Transverse colon (tissue), 4 donors: ENCODE measurements around the gene KCNRG. TPM values are rescaled to one million over a fixed set of nuclear protein-coding genes. Genes with fewer than 3 reads are reported as not detected.

Experiments
- DNase-seq: peaks from one replicate; pipeline ENCODE4 v3.0.0-alpha.2; 2019
- H3K27ac ChIP-seq, 4 donors: fragments of 200-600 bp; sonication (generic); 2 replicates each; pipeline ENCODE4 v1.5.1; 2016 to 2018; ENCODE audit warnings: inconsistent platforms in 4 of 4
- H3K27me3 ChIP-seq: fragments of 200-600 bp; sonication (generic); 2 replicates; pipeline ENCODE4 v1.5.1; 2017; ENCODE audit warnings: inconsistent platforms
- H3K36me3 ChIP-seq, 4 donors: fragments of 200-600 bp; sonication (generic); 2 replicates each; pipeline ENCODE4 v1.5.1; 2017 to 2019; ENCODE audit warnings: inconsistent platforms in 4 of 4
- H3K4me1 ChIP-seq, 4 donors: fragments of 200-600 bp; sonication (generic); 2 replicates each; pipeline ENCODE4 v1.5.1; 2017 to 2020; ENCODE audit warnings: inconsistent platforms in 4 of 4
- H3K4me3 ChIP-seq, 4 donors: fragments of 200-600 bp; sonication (generic); 1 replicate in 1 of 4; 2 replicates in 3 of 4; pipeline versions ENCODE4 v1.5.1 to v1.6.1; 2017 to 2019; ENCODE audit warnings: inconsistent platforms in 4 of 4
- H3K9me3 ChIP-seq, 2 donors: fragments of 200-600 bp; sonication (generic); 2 replicates each; pipeline ENCODE4 v1.5.1; 2017 to 2019; ENCODE audit warnings: inconsistent platforms in 2 of 2
- CTCF ChIP-seq, 5 experiments: fragments of 200-600 bp in 3 of 5; fragments of 450-650 bp in 2 of 5; sonication (generic) in 3 of 5; IDR thresholded peaks; 1 replicate in 2 of 5; 2 replicates in 3 of 5; pipeline ENCODE4 v1.5.1; 2016 to 2017; ENCODE audit warnings: antibody characterized with exemption in 5 of 5, inconsistent platforms in 3 of 5, mild to moderate bottlenecking in 2 of 5, moderate library complexity in 1 of 5
- EP300 ChIP-seq: sonication (generic); formaldehyde crosslinking; IDR thresholded peaks from one replicate; pipeline ENCODE4 v1.6.1; 2017; ENCODE audit warnings: antibody characterized with exemption, low read depth
- POLR2A ChIP-seq: fragments of 450-650 bp; IDR thresholded peaks from one replicate; pipeline ENCODE4 v1.6.1; 2016; ENCODE audit warnings: antibody characterized with exemption, mild to moderate bottlenecking, moderate library complexity
- POLR2AphosphoS5 ChIP-seq, 3 donors: sonication (generic); formaldehyde crosslinking; IDR thresholded peaks; one replicate each; pipeline ENCODE4 v1.6.1; 2016; ENCODE audit warnings: antibody characterized with exemption in 3 of 3
- WGBS, 2 donors: methylation state at CpG; one replicate each; pipeline ENCODE4 v1.1.5; 2018; ENCODE audit warnings: low coverage in 1 of 2; 5-methylcytosine and 5-hydroxymethylcytosine counted together
- in situ Hi-C, 4 donors: fragments of 200-750 bp; cut with MboI; loops; one replicate each; pipeline versions ENCODE4 v1.15.0 to v1.15.1; 2017; ENCODE audit warnings: low sequenced_read_pairs in 3 of 4, low pct_ligation_motif_present in 1 of 4, low pct_unique_long_range_greater_than_20kb in 1 of 4
- intact Hi-C: fragments of 100-400 bp; cut with DNase I; formaldehyde crosslinking; loops from one replicate; pipeline ENCODE4 v1.15.1; 2023; ENCODE audit warnings: low total_unique reads
- total RNA-seq, 4 donors: library from RNA; depleted of rRNA; stranded (reverse); fragments of >200 nt; gene quantifications; one replicate each; pipeline ENCODE4 v1.1.0, GENCODE V29; 2016

KCNRG gene
- total RNA-seq, 4 donors from 2014 or later = 2.9 to 3.7 TPM; not detected in 2

- in situ Hi-C loops (loop anchor here (10.0 to 25.0 kb wide), 6 partner anchors 86 to 1063 kb away; partner anchors contain the start of gene RNASEH2B (in 4 of the 4)), intact Hi-C loops (no loop called here)
- TF ChIP-seq CTCF (IDR thresholded peaks at IDR 0.05) (no peak), POLR2AphosphoS5 (IDR thresholded peaks at IDR 0.05) (no peak), POLR2A (no peak), EP300 (no peak)
- Histone ChIP-seq H3K9me3 (no peaks in the 10 kb centered on the region), H3K36me3 (peaks cover 0 to 17% (median 0%) of the 10 kb centered on the region in 4 donors), H3K27me3 (no peaks in the 10 kb centered on the region), H3K4me1 (peaks cover 31 to 70% (median 63%) of the 10 kb centered on the region in 4 donors), H3K27ac (peak overlapping the region; percentile 96 to 100 (median 98)), H3K4me3 (peak overlapping the region in 2 of 4 donors; percentile 79 to 81)
- WGBS, 2 donors = 51 to 75% methylated on average over 8 to 22 of the region's 22 CpGs
- DNase-seq = no peak
These were observed 16.3 kb upstream of the KCNRG start for GRCh38 chr13:49998714-49999624.

GRCh38 chr13:50001287-50001686 lies 14.0 kb upstream of the KCNRG start:
- in situ Hi-C loops = loop anchor here in 1 of 4 donors (10.0 kb wide), 1 partner anchor 64 kb away; no protein-coding TSS in a partner anchor
- intact Hi-C loops = loop anchor here (5.0 kb wide), 1 partner anchor 414 kb away; the partner anchor contains the start of gene RCBTB1
- TF ChIP-seq CTCF (IDR thresholded peaks at IDR 0.05) (no peak), POLR2A (no peak)

GRCh38 chr13:50006426-50007135 lies 8.7 kb upstream of the KCNRG start:
- DNase-seq = peak; percentile 78
- in situ Hi-C loops (loop anchor here in 1 of 4 donors (10.0 kb wide), 1 partner anchor 58 kb away; no protein-coding TSS in a partner anchor), intact Hi-C loops (no loop called here)
- 80% methylated on average over 7 of the region's 7 CpGs; no CpG with 5 or more reads in 1 of the 2 donors for WGBS, 2 donors
- peaks cover 0 to 11% (median 4%) of the 10 kb centered on the region in 4 donors for H3K36me3 ChIP-seq
- H3K4me1 ChIP-seq = peaks cover 5 to 66% (median 45%) of the 10 kb centered on the region in 4 donors
- no peaks in the 10 kb centered on the region for H3K9me3 ChIP-seq
- no peak for TF ChIP-seq POLR2A
- TF ChIP-seq CTCF (IDR thresholded peaks at IDR 0.05) = no peak
- no peak for TF ChIP-seq POLR2AphosphoS5 (IDR thresholded peaks at IDR 0.05)
- TF ChIP-seq EP300 = no peak
- H3K27ac ChIP-seq = peak overlapping the region; percentile 60 to 77 (median 72)
- H3K4me3 ChIP-seq = no peak overlapping the region
- no peaks in the 10 kb centered on the region for H3K27me3 ChIP-seq

More at GRCh38 chr13:50001287-50001686, 14.0 kb upstream of the KCNRG start:
- Histone ChIP-seq H3K4me3 (no peak overlapping the region), H3K9me3 (no peaks in the 10 kb centered on the region), H3K27ac (peak overlapping the region in 3 of 4 donors; percentile 27 to 54 (median 30)), H3K27me3 (no peaks in the 10 kb centered on the region), H3K4me1 (peaks cover 35 to 83% (median 68%) of the 10 kb centered on the region in 4 donors), H3K36me3 (peaks cover 0 to 20% (median 0%) of the 10 kb centered on the region in 4 donors)
- WGBS, 2 donors = 36 to 89% methylated on average over 1 of the region's 1 CpG
- no peak for DNase-seq
